ENCODE measurements around the gene ACRBP.
"Not testable (repeated sequence)": the region's sequence is repeated elsewhere in the genome, so short reads cannot be mapped to it uniquely, and the experiment has no call there.

The ACRBP gene

GRCh38 chr12:6614513-6615172 lies 32.6 kb downstream of the ACRBP start:
- DNase-seq (ENCODE audit: low spot score): no peak

- DNase-seq (ENCODE audit: low spot score): peak; percentile 98
These were observed 33.3 kb downstream of the ACRBP start for GRCh38 chr12:6613776-6614512.

GRCh38 chr12:6613015-6613775 lies 34.0 kb downstream of the ACRBP start:
- DNase-seq (ENCODE audit: low spot score): peak; percentile 88

GRCh38 chr12:6612652-6613014 lies 34.6 kb downstream of the ACRBP start:
- no peak for DNase-seq (ENCODE audit: low spot score)

GRCh38 chr12:6612247-6612646 lies 35.0 kb downstream of the ACRBP start:
- DNase-seq (ENCODE audit: low spot score): no peak

- DNase-seq (ENCODE audit: low spot score): no peak
These were observed 38.5 kb downstream of the ACRBP start for GRCh38 chr12:6608592-6609281.

- peak; percentile 84 for DNase-seq (ENCODE audit: low spot score)
These were observed 39.3 kb downstream of the ACRBP start for GRCh38 chr12:6607751-6608591.

GRCh38 chr12:6606331-6607131 lies 40.7 kb downstream of the ACRBP start:
- DNase-seq (ENCODE audit: low spot score): peak; percentile 63

- peak; percentile 58 for DNase-seq (ENCODE audit: low spot score)
These were observed 41.6 kb downstream of the ACRBP start for GRCh38 chr12:6605421-6606330.

- no peak for DNase-seq (ENCODE audit: low spot score)
These were observed 42.8 kb downstream of the ACRBP start for GRCh38 chr12:6604259-6605029.

GRCh38 chr12:6603095-6603567 lies 44.1 kb downstream of the ACRBP start:
- DNase-seq (ENCODE audit: low spot score): no peak

- DNase-seq (ENCODE audit: low spot score): no peak
These were observed 44.7 kb downstream of the ACRBP start for GRCh38 chr12:6602526-6602925.

- DNase-seq (ENCODE audit: low spot score): not testable (repeated sequence)
These were observed 51.6 kb downstream of the ACRBP start for GRCh38 chr12:6595673-6596072.

- no peak for DNase-seq (ENCODE audit: low spot score)
These were observed 55.1 kb downstream of the ACRBP start for GRCh38 chr12:6592087-6592486.

Data from putamen (tissue), 1 donor.